Ramos (cell line): ENCODE measurements around the gene UBE4B.

Experiments used
- in situ Hi-C: fragments of 300-500 bp; cut with MboI; formaldehyde crosslinking; loops from one replicate; pipeline ENCODE4 v1.14.3; 2022; ENCODE audit warnings: low sequenced_read_pairs; ENCODE audit not compliant: unreplicated experiment

UBE4B gene

DNA sequence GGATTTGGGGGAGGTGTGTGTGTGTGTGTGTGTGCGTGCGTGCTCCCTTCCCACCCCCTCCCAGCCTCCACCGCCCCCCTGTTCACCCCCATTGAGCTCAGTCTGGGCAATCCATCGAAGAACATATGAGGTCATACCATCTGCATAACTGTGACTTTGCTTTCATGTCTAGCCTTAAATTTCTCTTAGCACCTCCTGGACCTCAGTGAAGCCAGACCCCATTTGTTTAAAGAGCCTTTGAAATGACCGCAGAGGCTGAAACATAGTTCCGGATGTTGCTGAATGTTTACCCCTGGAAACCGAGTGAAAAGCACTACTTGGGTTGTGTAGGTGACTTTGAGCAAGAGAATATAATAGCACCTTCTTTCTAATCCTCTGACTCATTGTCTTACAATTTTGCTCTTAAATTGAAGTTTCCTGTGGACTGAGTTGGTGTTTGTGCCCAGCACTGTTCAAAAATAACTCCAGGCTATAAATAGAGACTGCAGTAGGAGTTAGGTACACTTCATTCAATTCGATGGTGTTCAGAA, 75.4 kb downstream of the UBE4B start:
- in situ Hi-C loops = no loop called here

DNA sequence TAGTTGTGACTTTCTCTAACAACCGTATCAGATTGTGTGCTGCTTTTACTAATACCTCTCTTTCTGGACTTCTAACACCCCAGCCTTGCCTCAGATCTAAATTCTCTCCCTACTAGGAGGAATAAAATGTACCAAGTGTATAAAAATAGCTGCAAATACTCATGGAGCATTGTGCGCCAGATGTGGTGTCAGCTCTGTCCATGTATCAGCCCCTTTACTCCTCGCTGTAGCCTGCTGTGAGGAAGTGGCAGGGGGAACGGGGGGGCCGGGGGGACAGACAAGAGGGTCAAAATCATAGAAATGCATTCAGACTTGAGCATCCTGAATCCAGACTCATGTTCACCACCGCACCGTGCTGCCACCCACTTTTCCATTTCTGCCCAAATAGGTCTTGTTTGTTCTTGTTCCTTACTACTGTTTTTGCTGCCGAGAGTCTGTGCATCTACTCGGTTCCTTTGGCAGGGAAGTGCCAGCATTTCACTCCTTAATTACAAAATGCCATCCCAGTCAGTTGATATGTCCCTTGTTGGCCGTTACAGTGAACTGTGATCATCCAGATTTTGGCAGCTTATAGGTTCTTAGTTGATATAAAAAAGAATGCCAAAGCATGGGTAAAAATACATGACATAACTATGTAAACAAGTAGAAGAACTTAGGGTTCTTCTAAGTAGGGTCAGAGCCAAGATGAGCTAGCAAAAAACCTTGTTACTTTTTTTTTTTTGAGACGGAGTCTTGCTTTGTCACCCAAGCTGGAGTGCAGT, 76.4 kb downstream of the UBE4B start:
- in situ Hi-C loops = no loop called here

DNA sequence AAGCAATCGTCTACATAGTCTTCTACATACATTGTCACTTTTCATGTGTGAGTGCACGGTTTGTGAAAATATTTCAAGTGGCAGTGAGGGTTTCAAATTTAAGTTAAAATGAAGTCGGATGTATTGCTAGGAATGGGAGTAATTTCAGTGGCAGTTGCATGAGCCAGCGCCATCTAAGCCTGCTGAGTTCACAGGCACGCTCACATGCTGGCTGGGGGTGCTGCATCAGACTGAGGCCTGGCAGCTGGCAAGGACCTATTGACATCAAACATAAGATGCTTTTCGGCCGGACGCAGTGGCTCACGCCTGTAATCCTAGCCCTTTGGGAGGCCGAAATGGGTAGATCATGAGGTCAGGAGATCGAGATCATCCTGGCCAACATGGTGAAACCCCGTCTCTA, 80.7 kb downstream of the UBE4B start:
- in situ Hi-C loops = no loop called here

DNA sequence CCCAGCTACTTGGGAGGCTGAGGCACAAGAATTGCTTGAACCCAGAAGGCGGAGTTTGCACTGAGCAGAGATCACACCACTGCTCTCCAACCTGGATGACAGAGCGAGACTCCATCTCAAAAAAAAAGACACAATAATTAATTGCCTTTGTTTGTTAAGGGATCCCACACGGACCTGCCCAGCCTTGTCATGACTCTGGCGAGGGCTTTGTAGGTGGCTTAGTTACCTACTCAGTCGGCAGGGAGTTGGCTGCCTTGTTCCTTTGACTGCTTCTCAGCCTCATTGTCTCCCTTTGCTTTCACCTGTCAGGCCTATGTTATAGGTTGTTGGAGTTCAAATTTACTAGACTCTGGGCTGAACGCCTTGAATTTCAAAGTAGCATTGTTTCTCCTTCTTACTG, 82.0 kb downstream of the UBE4B start:
- in situ Hi-C loops = no loop called here

DNA sequence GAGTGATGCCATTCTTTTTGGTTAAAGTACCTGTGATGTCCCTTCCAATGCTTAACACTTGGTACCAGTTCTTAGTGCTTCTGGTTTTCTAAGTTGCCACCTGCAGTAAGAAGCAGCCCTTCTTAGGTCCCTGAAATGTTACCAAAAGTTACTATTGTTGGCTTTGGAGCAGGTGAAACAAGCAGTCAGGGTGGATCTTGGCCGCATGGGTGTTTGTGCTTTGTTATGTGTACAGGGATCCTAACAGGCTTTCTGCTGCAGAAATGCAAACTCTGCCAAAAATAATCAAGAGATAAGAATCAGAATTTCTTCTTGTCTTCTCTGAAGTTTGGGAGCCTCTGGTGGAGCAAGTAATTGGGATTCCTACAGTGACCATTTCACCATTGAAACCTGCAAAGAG, 84.4 kb downstream of the UBE4B start:
- in situ Hi-C loops = no loop called here

DNA sequence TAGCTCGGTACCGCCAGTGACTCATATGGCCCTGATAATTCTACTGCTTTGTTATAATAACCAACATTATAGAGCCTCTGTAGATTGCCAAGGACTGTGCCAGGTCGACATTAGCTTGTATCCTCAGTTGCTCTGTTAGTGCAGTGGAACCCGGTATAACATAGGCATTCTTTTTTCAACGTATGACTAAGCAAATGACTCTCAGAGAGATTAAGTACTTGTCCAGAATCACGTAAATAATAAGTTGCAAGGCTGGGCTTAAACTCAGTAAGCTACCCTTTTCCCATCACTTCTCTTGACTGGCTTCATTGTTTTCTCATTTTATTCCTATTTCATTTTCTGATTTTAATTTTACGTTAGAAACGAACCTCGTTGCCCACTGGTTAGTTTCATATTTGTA, 85.1 kb downstream of the UBE4B start:
- in situ Hi-C loops = no loop called here

DNA sequence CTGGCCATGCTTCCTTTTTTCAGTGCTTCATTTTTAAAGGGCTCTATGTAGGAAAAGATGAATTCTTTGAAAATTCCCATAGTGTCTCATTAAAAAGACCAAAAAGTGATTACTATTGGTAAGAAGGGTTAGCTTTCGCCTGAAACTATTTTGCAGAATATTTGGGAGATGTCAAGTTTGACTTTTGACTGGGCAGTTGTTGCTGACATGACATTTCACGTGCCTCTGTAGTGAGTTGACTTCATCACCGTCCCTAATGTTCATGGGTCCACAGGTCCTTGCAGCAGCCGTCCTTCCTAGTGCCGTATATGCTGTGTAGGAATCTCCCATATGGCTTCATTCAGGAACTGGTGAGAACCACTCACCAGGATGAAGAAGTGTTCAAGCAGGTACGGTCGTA, 88.9 kb downstream of the UBE4B start:
- in situ Hi-C loops = no loop called here

DNA sequence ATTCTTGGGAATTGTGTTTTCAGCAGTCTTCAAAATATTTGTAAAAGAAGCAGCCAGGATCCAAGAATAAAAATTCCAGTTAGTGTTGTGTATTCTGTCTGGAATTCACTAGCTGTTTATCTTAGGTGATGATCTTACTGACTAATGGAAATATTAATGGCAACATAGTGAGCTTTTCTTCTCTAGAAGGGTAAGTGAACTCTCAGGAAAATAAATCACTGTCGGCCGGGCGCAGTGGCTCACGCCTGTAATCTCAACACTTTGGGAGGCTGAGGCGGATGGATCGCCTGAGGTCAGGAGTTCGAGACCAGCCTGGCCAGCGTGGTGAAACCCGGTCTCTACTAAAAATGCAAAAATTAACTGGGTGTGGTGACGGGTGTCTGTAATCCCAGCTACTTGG, 90.2 kb downstream of the UBE4B start:
- in situ Hi-C loops = no loop called here

DNA sequence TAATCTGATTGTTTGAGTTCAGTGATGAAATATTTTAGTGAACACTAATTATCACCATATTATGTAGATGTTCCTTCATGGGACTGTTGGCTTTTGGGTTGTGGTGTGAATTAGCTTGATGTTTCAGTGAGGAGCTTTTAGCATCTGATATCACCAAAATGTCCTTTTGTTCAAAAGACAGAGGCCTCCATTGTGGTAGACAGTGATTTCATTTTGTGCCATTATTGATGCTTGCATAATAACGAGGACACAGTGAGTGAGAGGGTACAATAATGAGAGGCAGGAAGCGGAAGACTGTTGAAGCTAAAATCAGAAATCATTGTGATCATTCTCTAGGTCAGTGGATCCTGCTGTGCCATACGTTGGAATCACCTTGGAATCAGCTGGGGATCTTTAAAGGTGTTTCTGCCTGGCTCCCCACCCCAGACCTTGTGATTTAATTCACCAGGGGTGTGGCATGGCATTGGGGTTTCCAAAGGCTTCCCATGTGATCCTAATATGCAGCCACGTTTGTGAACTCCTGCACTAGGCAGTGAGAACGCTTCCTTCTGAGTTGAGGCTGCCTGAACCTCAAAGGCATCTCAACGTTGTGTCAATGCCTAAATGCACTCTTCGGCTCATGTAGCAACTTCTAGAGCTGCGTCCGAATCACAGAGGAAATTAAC, 95.5 kb downstream of the UBE4B start:
- in situ Hi-C loops = no loop called here

DNA sequence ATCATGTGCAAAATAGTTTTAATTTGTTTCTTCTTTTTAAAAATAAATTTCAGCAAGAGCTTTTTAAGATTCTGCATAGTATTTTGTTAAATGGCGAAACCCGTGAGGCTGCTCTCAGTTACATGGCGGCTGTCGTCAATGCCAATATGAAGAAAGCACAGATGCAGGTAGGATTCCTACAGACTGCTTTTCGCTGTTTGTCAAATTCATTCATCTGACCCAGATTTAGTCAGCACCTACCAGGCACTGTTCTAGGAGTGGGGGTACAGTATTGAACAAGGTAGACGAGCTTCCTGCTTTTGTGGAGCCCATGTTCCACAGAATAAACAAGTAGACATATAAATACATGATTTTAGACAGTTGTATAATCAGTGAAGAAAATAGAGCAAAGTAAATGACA, 99.6 kb downstream of the UBE4B start:
- in situ Hi-C loops = no loop called here

DNA sequence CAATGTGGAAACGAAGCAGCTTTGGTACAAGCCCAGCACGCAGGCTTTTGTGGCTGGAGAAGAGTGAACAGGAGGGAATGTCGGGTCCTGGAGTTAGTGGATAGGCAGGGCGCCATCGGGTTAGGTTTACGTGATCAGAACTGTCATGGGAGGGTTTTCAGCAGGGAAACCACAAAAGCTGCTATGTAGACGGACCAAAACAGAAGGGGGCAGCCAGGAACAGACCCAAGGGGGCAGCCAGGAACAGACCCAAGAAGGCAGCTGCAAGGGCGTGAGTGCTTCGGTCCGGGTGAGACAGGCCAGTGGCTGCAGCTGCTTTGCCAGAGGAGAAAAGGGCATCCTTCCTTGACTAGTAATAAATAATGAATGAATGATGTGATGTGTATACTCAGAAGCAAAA, 100.1 kb downstream of the UBE4B start:
- in situ Hi-C loops = no loop called here

DNA sequence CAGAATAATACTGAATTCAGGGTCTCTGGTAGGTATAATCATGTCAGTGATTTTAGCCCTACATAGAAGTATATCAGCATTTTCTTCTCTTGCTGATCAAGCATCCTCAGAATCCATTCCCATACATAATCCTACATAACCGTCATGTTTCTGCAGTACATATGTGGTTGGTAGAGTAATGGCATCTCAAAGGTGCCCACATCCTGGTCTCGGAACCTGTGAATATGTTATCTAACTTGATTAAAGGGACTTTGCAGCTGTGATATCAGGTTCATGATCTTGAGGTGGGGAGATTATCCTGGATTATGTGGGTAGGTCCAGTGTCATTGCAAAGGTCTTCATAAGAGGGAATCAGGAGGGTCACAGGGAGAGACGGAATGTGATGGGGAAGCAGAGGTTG, 108.2 kb downstream of the UBE4B start:
- in situ Hi-C loops = no loop called here

DNA sequence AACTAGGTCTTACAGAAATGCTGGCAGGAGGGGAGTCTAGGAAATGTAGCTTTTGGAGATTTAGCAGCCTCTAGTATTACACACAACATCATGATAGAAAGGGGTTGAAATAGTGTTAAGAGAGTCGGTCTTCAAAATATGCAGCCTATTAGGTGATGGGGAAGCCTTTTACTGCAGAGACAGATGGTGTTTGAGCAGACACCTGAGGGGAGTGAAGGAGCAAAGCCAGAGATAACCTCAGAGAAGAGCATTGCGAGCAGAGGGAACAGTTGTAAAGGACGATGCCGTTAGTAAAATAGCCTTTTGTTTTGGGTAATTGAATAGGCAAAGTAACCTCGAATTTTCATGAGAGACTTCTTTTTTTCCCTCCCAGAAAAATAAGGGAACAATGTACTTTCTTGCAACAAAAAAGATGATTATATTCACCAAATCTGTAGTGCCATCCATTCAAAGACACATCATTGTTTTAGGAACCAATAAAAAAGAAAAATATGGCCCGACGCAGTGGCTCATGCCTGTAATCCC, 111.3 kb downstream of the UBE4B start:
- in situ Hi-C loops = no loop called here

DNA sequence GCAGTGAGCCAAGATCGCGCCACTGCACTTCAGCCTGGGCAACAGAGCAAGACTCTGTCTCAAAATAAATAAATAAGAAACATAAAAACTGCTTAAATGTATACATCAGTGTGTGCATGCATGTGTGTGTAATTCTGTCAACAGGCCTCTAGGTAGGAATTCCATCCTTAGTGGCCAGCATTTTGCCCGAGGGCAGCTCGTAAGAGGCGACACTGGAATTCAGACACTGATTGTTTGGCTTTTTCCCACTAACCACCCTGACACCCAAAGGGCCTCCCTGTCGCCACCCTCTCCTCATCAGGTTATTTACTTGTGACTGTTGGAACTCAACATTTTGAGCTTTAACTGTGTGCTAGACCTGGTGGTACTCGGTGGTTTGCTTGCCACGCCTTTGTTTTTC, 113.6 kb downstream of the UBE4B start:
- in situ Hi-C loops = no loop called here

DNA sequence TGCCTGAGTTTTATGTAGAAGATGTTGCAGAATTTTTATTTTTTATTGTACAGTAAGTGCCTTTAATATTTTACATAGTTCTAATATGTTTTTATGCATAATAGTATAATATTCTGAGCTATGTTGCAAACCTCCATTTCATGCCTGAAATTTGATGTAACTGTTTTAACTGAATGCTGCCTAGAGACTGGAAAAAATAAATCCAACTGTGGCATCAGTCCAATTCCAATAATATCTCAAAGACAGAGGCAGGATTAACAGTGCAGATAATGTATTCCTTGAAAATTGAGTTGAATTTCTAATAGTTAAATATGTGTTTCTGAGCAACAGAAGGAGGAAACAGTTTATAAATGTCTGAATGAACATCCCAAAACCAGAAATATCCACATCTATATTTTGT, 116.5 kb downstream of the UBE4B start:
- in situ Hi-C loops = no loop called here

DNA sequence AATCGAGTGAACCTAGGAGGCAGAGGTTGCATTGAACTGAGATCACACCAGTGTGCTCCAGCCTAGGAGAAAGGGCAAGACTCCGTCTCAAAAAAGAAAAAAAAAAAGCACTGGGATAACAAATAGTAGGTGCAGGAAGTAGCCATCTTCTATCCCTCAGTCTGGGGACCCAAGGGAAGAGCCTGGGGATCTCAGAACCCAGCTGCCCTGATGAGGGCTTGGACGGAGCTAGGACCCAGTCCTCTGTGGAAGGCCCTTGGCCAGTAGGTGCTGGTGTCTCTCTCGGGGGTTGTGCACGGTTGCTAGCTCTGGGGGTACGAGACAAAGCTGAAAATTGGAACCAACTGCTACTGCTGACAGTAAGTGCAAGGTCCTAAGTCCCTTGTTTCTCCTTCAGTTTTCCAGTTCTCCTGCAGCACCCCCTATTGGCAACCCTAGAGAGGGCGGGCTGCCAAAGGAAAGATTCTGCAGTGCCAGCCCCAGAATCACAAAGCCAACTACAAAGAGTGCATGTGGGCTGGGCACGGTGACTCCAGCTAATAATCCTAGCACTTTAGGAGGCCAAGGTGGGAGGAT, 120.0 kb downstream of the UBE4B start:
- in situ Hi-C loops = no loop called here

DNA sequence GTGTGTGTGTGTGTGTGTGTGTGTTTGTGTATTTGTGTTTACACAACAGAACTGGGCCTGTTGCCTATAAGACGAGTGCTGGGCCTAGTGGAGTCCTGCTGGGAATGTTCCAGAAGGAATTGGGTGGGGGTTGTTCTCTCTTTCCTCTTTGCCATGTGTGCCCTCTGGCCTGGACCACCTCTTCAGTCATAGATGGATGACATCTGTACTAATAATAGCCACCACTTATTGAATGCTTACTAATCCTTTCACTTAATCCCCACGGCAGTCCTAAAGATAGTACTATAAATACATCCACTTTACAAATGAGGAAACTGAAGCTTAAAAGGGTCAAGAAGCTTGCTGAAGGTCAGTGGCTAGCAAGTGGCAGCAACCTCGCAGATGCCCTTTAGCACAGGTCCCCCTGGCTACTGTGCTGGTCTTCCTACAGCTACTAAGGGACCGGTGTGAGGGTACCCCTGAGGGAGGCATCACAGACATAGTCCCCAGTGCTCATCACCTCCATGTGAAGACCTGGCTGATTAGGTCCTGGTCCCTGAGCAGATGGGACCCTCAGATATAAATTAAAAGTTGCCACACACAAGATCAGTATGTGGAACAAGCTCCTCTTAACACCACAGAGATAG, 122.4 kb downstream of the UBE4B start:
- in situ Hi-C loops = no loop called here

DNA sequence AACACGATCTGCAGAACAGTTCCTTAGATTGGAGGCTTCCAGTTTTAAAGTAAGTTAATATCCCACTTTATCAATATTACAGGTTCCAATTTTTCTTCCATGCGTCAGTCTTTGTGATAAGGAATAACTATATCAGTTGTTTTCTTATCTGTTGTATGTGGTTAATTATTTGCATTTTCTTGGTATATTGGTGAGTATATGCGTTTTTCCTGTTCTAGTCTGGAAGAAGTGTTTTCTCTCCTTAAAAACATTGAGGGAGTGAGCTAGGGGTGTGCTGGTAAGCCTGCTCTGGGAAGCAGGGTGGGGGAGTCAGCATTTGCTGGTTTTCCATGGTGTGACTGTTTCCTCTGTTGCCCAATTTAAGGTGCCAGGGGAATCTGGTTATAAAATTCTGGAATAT, 127.4 kb downstream of the UBE4B start:
- in situ Hi-C loops = no loop called here

DNA sequence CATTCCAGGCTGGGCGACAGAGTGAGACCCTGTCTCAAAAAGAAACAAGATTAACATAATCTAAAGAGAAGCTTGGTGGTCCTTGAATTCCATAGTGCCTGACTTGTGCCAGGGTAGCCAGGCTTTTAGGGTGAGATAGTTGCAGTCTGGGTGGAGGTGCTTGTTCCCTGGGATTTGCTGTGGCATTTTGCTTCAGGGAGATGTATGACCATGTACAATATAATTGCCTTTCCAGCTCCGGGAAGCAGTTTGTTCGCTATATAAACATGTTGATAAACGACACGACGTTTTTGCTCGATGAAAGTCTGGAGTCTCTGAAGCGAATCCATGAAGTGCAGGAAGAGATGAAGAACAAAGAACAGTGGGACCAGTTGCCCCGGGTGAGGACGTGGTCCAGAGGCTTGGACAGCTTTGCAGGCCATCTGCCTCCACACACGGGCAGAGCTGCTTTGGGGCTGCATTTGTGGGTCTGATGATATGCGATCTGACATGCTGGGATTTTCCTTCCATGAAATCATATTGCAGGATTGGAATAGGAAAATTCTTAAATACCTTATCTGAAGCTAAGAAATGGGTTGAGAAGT, 128.2 kb downstream of the UBE4B start:
- in situ Hi-C loops = no loop called here

DNA sequence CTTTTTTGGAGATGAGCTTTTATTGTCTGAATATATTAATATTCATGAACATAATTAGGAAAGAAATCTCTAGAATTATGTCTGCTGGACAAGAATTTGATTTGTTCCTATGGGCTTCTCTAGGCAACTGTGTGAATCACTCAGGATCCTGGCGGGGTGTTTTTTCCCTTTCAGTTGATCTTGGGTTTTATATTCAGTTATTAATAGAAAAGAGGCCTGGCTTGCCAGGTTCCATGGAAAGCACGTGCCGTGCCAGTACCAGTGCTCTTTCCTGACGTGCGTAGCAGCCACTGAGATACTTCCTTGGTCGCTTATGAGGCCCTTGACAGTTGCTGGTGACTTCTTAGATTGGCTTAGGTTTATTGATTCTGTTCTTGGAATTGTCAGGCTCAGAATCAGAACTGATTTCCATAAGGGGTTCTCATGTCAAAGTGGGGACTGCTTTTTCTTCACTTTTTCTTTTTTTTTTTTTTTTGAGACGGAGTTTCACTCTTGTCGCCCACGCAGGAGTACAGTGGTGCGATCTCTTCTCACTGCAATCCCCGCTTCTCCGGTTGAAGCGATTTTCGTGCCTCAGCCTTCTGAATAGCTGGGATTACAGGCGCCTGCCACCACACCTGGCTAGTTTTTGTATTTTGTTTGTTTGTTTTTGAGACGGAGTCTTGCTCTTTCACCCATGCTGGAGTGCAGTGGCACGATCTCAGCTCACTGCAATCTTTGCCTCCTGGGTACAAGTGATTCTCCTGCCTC, 129.0 kb downstream of the UBE4B start:
- in situ Hi-C loops = no loop called here
